NCI-H446 treated with DMSO at 0.1 percent for 48 hours (cell line): ENCODE data around the gene CD300E.
A peak's percentile ranks its signal among the peaks of the same experiment; 100 is the strongest.

Experiments
- DNase-seq: peaks from one replicate; lab custom pipeline; 2025; lab: John Stamatoyannopoulos, UW

CD300E gene

GRCh38 chr17:74566132-74566753 lies 57.3 kb downstream of the CD300E start:
- DNase-seq: peak; percentile 3

GRCh38 chr17:74565126-74565525 lies 58.4 kb downstream of the CD300E start:
- DNase-seq: no peak

- DNase-seq: no peak
Measured at GRCh38 chr17:74563358-74563757, 60.2 kb downstream of the CD300E start.

GRCh38 chr17:74561586-74561985 lies 62.0 kb downstream of the CD300E start:
- no peak for DNase-seq
